ENCODE data around the gene LRRN4. TPM values are rescaled to one million over a fixed set of nuclear protein-coding genes. Genes with fewer than 3 reads are reported as not detected.

Gene LRRN4
- total and polyA plus RNA-seq, 7 donors, result 0.03 to 0.10 (median 0.09) TPM; not detected in 4

GRCh38 chr20:5996765-5997164 lies 57.1 kb downstream of the LRRN4 start:
- intact Hi-C loops (cut with DNase I), result no loop called here
- DNase-seq, result no peak
- TF ChIP-seq CTCF (IDR thresholded peaks at IDR 0.05), result no peak
- H3K36me3 ChIP-seq (ENCODE audit: insufficient read depth in 1 of 2, low read depth in 1 of 2), result peaks cover 0 to 30% of the 10 kb centered on the region in 2 donors
- no peak overlapping the region for H3K27ac ChIP-seq
- H3K4me1 ChIP-seq, result no peaks in the 10 kb centered on the region
- H3K4me3 ChIP-seq, result no peak overlapping the region
- H3K9me3 ChIP-seq, result no peaks in the 10 kb centered on the region
- H3K27me3 ChIP-seq (ENCODE audit: insufficient read depth in 3 of 3, low read length in 2 of 3), result no peaks in the 10 kb centered on the region
- no peak for ATAC-seq
- 90 to 94% (median 90%) methylated on average over 1 of the region's 1 CpG for WGBS, 3 donors

- DNase-seq (no peak), ATAC-seq (no peak)
- no peaks in the 10 kb centered on the region for H3K27me3 ChIP-seq (ENCODE audit: insufficient read depth in 3 of 3, low read length in 2 of 3)
- intact Hi-C loops (cut with DNase I), result no loop called here
- no peak for TF ChIP-seq CTCF (IDR thresholded peaks at IDR 0.05)
- WGBS, 3 donors, result 94% methylated on average over 2 of the region's 2 CpGs
- H3K27ac ChIP-seq, result no peak overlapping the region
- peaks cover 4 to 65% of the 10 kb centered on the region in 2 donors for H3K36me3 ChIP-seq (ENCODE audit: insufficient read depth in 1 of 2, low read depth in 1 of 2)
- H3K4me1 ChIP-seq, result no peaks in the 10 kb centered on the region
- H3K9me3 ChIP-seq, result no peaks in the 10 kb centered on the region
- no peak overlapping the region for H3K4me3 ChIP-seq
Observed at GRCh38 chr20:5991623-5992441, 62.0 kb downstream of the LRRN4 start.

GRCh38 chr20:5990946-5991345 lies 62.9 kb downstream of the LRRN4 start:
- no peak for TF ChIP-seq CTCF (IDR thresholded peaks at IDR 0.05)
- ATAC-seq (no peak), DNase-seq (no peak)
- peaks cover 4 to 72% of the 10 kb centered on the region in 2 donors for H3K36me3 ChIP-seq (ENCODE audit: insufficient read depth in 1 of 2, low read depth in 1 of 2)
- intact Hi-C loops (cut with DNase I), result no loop called here
- no peaks in the 10 kb centered on the region for H3K4me1 ChIP-seq
- no peak overlapping the region for H3K27ac ChIP-seq
- H3K4me3 ChIP-seq, result no peak overlapping the region
- no peaks in the 10 kb centered on the region for H3K27me3 ChIP-seq (ENCODE audit: insufficient read depth in 3 of 3, low read length in 2 of 3)
- no peaks in the 10 kb centered on the region for H3K9me3 ChIP-seq
- 90 to 95% (median 94%) methylated on average over 3 of the region's 3 CpGs for WGBS, 3 donors

Other genes starting within 250 kb of the LRRN4 start
- 1 to 10 TPM in 1 of 4 donors, under 1 TPM in 3; 0.30 to 3.4 (median 0.64) TPM for gene CHGB, start 142.6 kb downstream of the LRRN4 start, total RNA-seq
- gene CHGB, start 142.6 kb downstream of the LRRN4 start, polyA plus RNA-seq, result 10 to 100 TPM in 1 of 3 donors, under 1 TPM in 2; 0.08 to 91.8 (median 0.11) TPM
- gene TRMT6, start 103.5 kb downstream of the LRRN4 start, total RNA-seq, result 10 to 100 TPM in 3 of 4 donors, 1 to 10 TPM in 1; 9.0 to 25.9 (median 21.6) TPM
- 100 to 1,000 TPM in 1 of 3 donors, 10 to 100 TPM in 2; 14.9 to 177 (median 25.6) TPM for gene TRMT6, start 103.5 kb downstream of the LRRN4 start, polyA plus RNA-seq
- gene MCM8, start 103.4 kb downstream of the LRRN4 start, total RNA-seq, result 1 to 10 TPM; 3.9 to 8.0 (median 6.4) TPM
- gene MCM8, start 103.4 kb downstream of the LRRN4 start, polyA plus RNA-seq, result 10 to 100 TPM in 1 of 3 donors, 1 to 10 TPM in 2; 2.9 to 14.8 (median 6.1) TPM
- 100 to 1,000 TPM in 1 of 4 donors, 10 to 100 TPM in 3; 41.7 to 154 (median 68.2) TPM for gene CRLS1, start 47.9 kb downstream of the LRRN4 start, total RNA-seq
- 100 to 1,000 TPM in 1 of 3 donors, 10 to 100 TPM in 2; 84.5 to 151 (median 86.5) TPM for gene CRLS1, start 47.9 kb downstream of the LRRN4 start, polyA plus RNA-seq
- gene FERMT1, start 69.0 kb upstream of the LRRN4 start, total RNA-seq, result 1 to 10 TPM in 1 of 4 donors, under 1 TPM in 3; 0.13 to 1.0 (median 0.38) TPM
- under 1 TPM; 0.03 to 0.06 (median 0.04) TPM for gene FERMT1, start 69.0 kb upstream of the LRRN4 start, polyA plus RNA-seq